GM21367 (cell line): ENCODE data around the gene IFNA10.
"Not testable (repeated sequence)": the region's sequence is repeated elsewhere in the genome, so short reads cannot be mapped to it uniquely, and the experiment has no call there.

ENCODE experiments used
- ATAC-seq: cut with Tn5 transposase; IDR thresholded peaks from one replicate; pipeline ENCODE4 v1.9.1; 2021; ENCODE audit not compliant: unreplicated experiment

Gene IFNA10

GRCh38 chr9:21194867-21195776, 11.8 kb downstream of the IFNA10 start:
- ATAC-seq: peak; percentile 96

GRCh38 chr9:21187487-21187886, 19.5 kb downstream of the IFNA10 start, which contains the start of gene IFNA4:
TSS of gene IFNA4 (minus strand) at chr9:21187587. CDS start at chr9:21187531, 56 bp downstream.
- ATAC-seq: not testable (repeated sequence)

GRCh38 chr9:21182810-21183736, 23.9 kb downstream of the IFNA10 start:
- ATAC-seq: peak; percentile 97

- ATAC-seq: no peak
These were observed 32.3 kb downstream of the IFNA10 start for GRCh38 chr9:21174671-21175070.

- ATAC-seq: no peak
These were observed 34.8 kb downstream of the IFNA10 start for GRCh38 chr9:21172156-21172555.

GRCh38 chr9:21171351-21171750, 35.6 kb downstream of the IFNA10 start:
- ATAC-seq: no peak

GRCh38 chr9:21166560-21166959, 40.4 kb downstream of the IFNA10 start, which contains the start of gene IFNA21:
TSS of gene IFNA21 (minus strand) at chr9:21166660. CDS start at chr9:21166612, 48 bp downstream.
- not testable (repeated sequence) for ATAC-seq

- ATAC-seq: no peak
These were observed 41.4 kb downstream of the IFNA10 start for GRCh38 chr9:21165516-21165915.

- peak; percentile 92 for ATAC-seq
These were observed 46.8 kb downstream of the IFNA10 start for GRCh38 chr9:21160178-21160577.
